ENCODE results near the gene SDS.

GRCh38 chr12:113395119-113395518 lies 8.6 kb downstream of the SDS start:
- no peak for TF ChIP-seq POLR2AphosphoS5 (IDR thresholded peaks at IDR 0.05; ENCODE audit: borderline replicate concordance, low read depth, low read length)
- TF ChIP-seq FOXP2 (optimal IDR thresholded peaks at IDR 0.05; ENCODE audit: control extremely low read depth, extremely low read length, insufficient read depth): no peak
- no peak for TF ChIP-seq EZH2 (IDR thresholded peaks at IDR 0.05)

All from SK-N-MC (cell line).